NOMO-1 treated with DMSO at 0.1 percent for 48 hours (cell line): Measurements from ENCODE around the gene SRPK3.

Experiments used
- DNase-seq: peaks from one replicate; lab custom pipeline; 2025; ENCODE audit not compliant: unreplicated experiment; lab: John Stamatoyannopoulos, UW

Gene SRPK3

GRCh38 chrX:153829799-153830639 is 49.2 kb downstream of the SRPK3 start, which contains the start of gene PDZD4:
TSS of gene PDZD4 (minus strand) at chrX:153830544. CDS start at chrX:153830298, 246 bp downstream.
- DNase-seq = no peak

GRCh38 chrX:153830640-153831428 is 50.0 kb downstream of the SRPK3 start:
- no peak for DNase-seq

GRCh38 chrX:153831429-153832150 is 50.7 kb downstream of the SRPK3 start:
- DNase-seq = peak; percentile 16

- DNase-seq = no peak
Observed at GRCh38 chrX:153832728-153833127, 51.9 kb downstream of the SRPK3 start.
